MV-4-11 (cell line): Measurements from ENCODE around the gene STT3B.
"Not testable (repeated sequence)": the region's sequence is repeated elsewhere in the genome, so short reads cannot be mapped to it uniquely, and the experiment has no call there.

Experiments
- DNase-seq: peaks from one replicate; lab custom pipeline; 2025; lab: John Stamatoyannopoulos, UW

Gene STT3B

DNA sequence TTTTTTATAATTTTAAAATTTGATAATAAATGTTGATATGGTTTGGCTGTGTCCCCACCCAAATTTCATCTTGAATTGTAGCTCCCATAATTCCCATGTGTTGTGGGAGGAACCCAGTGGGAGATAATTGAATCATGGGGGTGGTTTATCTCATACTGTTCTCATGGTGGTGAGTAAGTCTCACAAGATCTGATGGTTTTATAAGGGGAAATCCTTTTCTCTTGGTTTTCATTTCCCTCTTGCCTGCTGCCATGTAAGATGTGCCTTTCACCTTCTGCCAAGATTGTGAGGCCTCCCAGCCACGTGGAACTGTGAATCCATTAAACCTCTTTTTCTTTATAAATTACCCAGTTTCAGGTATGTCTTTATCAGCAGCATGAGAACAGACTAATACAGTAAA lies 72.6 kb downstream of the STT3B start:
- DNase-seq = not testable (repeated sequence)

GRCh38 chr3:31606453-31606852 lies 73.7 kb downstream of the STT3B start:
- no peak for DNase-seq

- DNase-seq = peak; percentile 21
Observed at GRCh38 chr3:31610700-31611275, 78.1 kb downstream of the STT3B start.

- no peak for DNase-seq
Observed at GRCh38 chr3:31613177-31613576, 80.5 kb downstream of the STT3B start.

- no peak for DNase-seq
Observed at GRCh38 chr3:31613654-31614053, 80.9 kb downstream of the STT3B start.

- DNase-seq = no peak
Observed at GRCh38 chr3:31614162-31614921, 81.6 kb downstream of the STT3B start.

DNA sequence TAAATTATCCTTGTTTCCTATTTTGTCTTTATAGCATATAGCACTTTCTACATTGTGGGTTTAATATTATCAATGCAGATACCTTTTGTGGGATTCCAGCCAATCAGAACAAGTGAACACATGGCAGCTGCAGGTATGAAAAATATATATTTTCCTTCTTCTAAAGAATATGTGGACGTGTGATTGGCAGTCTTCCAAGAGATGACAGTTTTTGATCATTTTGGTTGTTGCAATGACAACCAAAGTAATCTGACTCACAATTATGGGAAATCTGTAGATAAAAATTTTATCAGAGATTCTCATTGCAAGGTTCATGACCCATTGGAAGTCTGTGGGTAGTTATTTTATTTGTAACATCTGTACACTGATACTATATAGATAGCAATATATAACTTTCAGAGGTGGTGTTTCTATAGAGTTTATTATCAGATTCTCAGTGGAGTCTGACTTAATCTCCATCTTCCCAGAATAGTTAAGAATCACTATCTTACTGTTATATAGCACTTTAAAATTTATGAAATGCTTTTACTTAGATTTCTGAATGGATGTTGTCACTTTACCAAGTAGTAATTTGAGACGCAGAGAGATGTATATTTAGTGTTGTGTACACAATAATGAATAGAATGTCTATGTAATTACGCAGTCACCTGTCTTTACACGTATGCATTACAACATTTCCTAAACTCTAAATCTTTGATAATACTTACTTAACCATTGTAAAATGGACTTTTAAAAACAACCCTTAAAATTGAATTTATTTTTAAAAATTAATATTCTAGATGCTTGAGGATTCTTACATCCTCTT lies 82.5 kb downstream of the STT3B start:
- DNase-seq = no peak

- DNase-seq = no peak
Observed at GRCh38 chr3:31616711-31617110, 84.0 kb downstream of the STT3B start.

DNA sequence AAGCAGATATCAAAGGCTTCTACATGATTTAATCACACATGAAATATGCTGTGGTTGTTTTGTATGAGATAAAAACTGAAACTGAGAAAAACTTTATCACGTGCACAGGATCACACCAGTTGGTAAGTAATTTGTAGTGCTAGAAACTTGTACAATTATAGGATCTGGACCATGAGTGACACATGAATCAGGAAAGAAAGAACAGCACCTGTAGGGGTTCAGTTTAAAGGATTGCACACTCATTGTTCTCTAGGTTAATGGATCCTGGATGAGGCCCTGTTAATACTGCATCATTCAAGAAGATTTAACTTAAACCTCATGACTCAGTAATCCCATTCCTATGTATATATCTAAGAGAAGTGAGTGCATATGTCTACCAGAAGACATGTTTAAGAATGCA lies 87.9 kb downstream of the STT3B start:
- no peak for DNase-seq

DNA sequence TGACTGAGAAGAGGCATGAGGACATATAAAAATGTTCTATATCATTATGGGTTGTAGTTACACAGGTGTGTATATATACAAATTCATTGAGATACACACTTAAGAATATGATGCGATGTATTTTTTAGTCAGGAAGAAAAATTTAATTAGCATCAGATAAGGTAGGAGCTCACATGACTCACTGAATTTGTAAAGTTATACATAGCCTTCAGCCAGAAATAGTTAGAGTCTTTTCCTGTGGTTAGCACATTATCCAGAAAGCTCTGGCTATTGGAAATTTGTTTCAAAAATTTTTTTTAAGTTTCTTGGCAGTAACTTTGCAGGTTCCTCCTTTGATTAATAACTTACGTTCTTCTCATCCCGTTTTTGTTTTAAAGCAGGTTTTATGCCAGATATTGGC lies 88.6 kb downstream of the STT3B start:
- no peak for DNase-seq

- no peak for DNase-seq
Observed at GRCh38 chr3:31622636-31623288, 90.0 kb downstream of the STT3B start.

DNA sequence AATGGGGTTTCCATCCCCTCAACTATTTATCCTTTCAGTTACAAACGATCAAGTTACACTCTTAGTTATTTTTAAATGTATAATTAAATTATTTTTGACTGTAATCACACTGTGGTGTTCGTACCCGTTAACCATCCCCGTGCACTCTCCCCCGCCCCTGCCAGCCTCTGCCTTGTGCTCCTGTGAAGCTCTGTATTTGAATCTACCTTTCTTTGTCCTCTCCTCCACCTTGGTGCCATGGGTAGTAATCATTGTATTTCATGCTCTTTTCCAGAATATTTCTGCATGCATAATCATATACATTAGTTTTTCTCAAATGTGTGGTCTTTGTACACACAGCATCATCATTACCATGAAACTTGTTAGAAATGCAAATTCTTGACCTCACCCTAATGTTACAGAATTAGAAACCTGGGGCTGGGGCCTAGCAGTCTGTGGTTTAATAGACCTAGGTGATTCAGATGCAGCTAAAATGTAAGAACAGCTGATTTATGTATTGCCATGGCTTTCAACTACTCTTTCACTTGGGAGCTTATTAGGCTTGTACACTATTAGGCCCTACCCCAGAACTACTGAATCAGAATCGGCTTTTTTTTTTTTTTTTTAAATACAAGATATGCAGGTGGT lies 91.5 kb downstream of the STT3B start:
- no peak for DNase-seq

DNA sequence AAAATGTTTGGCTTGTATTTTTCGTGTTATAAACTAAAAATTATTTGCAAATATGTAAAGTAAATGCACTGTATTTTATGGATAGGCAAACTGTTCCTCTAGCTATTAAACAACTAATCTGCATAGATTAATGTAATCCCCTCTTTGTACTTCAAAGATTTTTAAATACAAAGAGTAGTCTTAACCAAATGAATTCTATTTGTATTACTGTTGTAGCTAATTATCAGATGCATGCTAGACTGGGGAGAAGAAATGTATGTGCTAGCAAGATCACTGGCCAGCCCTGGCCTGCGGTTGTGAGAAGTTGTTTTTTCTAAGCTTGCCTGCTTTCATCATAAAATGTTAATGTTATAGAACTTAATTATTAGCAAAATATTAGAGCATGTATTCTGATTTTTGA lies 92.6 kb downstream of the STT3B start:
- DNase-seq = no peak

DNA sequence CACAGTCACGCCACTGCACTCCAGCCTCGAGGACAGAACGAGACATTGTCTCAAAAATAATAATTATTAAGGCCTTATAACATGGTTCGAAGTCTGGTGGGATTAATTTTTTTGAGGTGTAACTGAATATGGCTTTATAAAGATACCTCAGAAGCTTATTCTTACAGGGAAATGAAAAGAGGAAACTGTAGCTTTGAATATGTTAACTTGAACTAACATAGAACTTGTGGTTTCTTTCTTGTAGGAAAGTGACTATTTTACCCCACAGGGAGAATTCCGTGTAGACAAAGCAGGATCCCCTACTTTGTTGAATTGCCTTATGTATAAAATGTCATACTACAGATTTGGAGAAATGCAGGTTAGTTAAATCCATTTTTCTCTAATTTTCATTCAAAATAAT lies 96.3 kb downstream of the STT3B start:
- DNase-seq = peak; percentile 72

DNA sequence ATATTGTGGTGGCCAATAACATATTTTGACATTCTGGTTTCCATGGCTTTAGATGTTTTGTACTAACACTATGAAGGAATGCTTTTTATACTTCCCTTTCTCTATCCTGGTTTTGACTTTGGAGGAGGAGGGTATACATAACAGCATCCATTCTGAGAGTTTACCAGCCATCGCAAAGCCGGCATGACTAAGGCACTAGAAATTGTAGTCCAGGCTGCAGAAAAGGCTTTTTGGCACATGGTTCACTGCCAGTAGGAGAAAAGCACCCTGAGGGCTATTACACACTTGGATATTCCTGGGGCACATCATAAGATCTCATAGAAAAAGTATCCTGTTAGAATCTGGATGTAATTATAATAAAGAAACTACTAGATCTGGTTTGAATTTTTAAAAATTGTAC lies 101.8 kb downstream of the STT3B start:
- DNase-seq = no peak

DNA sequence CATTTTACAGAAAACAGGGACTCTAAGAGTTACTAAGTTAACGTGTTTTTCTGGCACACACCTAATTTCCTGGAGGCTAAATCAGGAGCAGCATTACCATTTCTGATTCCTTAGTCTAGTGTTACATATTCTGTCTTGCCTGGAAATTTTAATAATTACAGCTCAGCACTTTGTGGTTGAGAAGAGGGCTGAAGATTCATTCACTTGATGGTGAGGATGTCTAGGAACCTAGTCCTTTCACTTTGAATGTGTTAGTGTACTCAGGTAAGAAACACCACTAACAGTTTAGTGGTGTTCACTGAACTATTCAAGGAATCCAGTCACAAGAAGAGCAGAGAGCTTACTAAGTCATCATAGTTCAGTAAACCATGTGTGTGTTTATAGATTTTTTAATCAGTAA lies 102.8 kb downstream of the STT3B start:
- DNase-seq = no peak

- DNase-seq = no peak
Observed at GRCh38 chr3:31636049-31636448, 103.3 kb downstream of the STT3B start.

GRCh38 chr3:31636694-31637442 lies 104.1 kb downstream of the STT3B start:
- no peak for DNase-seq

DNA sequence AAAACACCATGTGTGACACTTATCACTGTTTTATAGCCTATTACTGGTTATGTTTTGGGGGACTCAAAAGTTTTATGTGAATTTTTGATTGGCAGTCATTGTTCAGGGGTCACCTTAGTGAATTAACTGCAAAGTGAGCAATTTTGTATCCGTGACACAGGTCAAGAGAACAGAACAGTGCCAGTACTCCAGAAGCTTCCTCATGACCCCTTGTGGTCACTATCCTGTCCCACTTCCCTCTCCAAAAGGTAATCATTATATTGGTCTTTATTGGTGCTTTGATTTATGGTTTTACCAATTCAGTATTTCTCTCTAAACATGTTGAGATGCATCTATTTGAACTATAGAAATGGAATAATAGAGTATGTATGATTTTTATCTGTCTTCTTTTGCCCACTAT lies 107.1 kb downstream of the STT3B start:
- no peak for DNase-seq

- no peak for DNase-seq
Observed at GRCh38 chr3:31645256-31645655, 112.5 kb downstream of the STT3B start.

DNA sequence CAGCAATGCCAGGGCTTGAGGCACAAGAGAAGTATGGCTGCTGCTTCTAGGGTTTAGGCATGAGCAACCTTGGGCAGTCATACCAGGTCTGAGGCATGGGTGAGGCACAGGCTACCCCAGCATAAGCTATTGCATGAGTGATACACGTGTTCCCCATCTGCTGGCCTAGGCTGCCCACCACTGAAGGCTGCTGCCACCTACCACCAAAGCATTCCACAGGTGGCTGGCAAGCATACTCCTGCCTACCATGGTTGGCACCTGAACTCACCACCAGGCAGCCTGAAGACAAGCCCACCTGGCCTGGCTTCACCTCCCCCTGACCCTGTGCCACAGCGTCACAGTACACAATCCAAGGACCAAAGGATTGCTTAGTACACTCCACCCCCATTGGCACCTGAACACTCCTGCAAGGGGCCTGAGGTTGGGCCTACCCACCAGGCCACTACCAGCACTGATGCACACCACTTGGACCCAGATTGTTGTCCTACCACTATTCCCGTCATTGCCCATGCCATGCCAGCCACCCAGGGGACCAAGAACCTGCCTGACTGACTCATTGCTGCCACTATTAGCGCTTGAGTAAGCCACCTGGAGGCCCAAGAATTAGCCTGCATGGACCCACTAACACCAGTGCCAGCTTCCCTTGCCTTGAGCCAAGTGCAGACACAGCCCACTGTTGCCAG lies 115.7 kb downstream of the STT3B start:
- no peak for DNase-seq
